Astrocyte (in vitro differentiated cells and primary cell): ENCODE data around the gene ING5.
"Not testable (repeated sequence)": the region's sequence is repeated elsewhere in the genome, so short reads cannot be mapped to it uniquely, and the experiment has no call there.

ENCODE experiments used
- CTCF ChIP-seq: IDR thresholded peaks from 2 replicates; pipeline ENCODE4 v1.5.1; 2011; ENCODE audit warnings: low read depth, mild to moderate bottlenecking, inconsistent platforms, low read length, moderate library complexity; ENCODE audit not compliant: insufficient read depth
- EZH2 ChIP-seq: IDR thresholded peaks from 2 replicates; pipeline ENCODE4 v1.6.1; 2012; ENCODE audit warnings: mild to moderate bottlenecking, low read length, inconsistent platforms; ENCODE audit not compliant: insufficient read depth

- peak; percentile 30 for TF ChIP-seq CTCF
- TF ChIP-seq EZH2 = not testable (repeated sequence)
Measured at GRCh38 chr2:241732513-241733186, 30.8 kb downstream of the ING5 start.
